IMR-90 (cell line): ENCODE data around the gene IL16. TPM values are rescaled to one million over a fixed set of nuclear protein-coding genes. Genes with fewer than 3 reads are reported as not detected.
A peak's percentile ranks its signal among the peaks of the same experiment; 100 is the strongest.

Experiments
- ATAC-seq: fragments of 200-7000 bp; cut with Tn5 transposase; 2 replicates; pipeline ENCODE4 v1.9.1; 2020; ENCODE audit warnings: low read depth, mild to moderate bottlenecking, moderate library complexity
- BruUV-seq: library from RNA; stranded (reverse); fragments of 400-500 nt; replicated peaks from 2 replicates; lab custom pipeline; 2021; lab: Mats Ljungman, UMichigan
- CTCF ChIA-PET: fragments of 300-600 bp; formaldehyde crosslinking; extraction: SDS; loops from one replicate; lab custom pipeline; 2021; ENCODE audit warnings: antibody characterized with exemption; lab: Yijun Ruan, JAX
- POLR2A ChIA-PET: fragments of 300-600 bp; sonication (Branson Sonifier 250); formaldehyde crosslinking; loops from one replicate; lab custom pipeline; 2022; ENCODE audit warnings: antibody characterized with exemption; ENCODE audit not compliant: unreplicated experiment; lab: Charles Lee
- DNase-seq: peaks from one replicate; pipeline ENCODE4 v3.0.0; 2013
- H2AFZ ChIP-seq: replicated peaks from 2 replicates; pipeline ENCODE3; 2013; ENCODE audit warnings: low read length, mild to moderate bottlenecking; ENCODE audit not compliant: poor library complexity
- H2AK5ac ChIP-seq: 2 replicates; pipeline ENCODE4 v1.6.1; 2013; ENCODE audit warnings: low read depth, low read length, inconsistent platforms
- H2AK9ac ChIP-seq: replicated peaks from 2 replicates; pipeline ENCODE3; 2013; ENCODE audit warnings: mild to moderate bottlenecking, low read depth, low read length, moderate library complexity; ENCODE audit not compliant: poor library complexity
- H2BK120ac ChIP-seq: 2 replicates; pipeline ENCODE4 v1.6.1; 2013; ENCODE audit warnings: low read depth, low read length, inconsistent platforms
- H2BK15ac ChIP-seq: 3 replicates; pipeline ENCODE4 v1.6.1; 2013; ENCODE audit warnings: low read depth, low read length, inconsistent platforms
- H2BK20ac ChIP-seq: 2 replicates; pipeline ENCODE4 v1.6.1; 2013; ENCODE audit warnings: low read depth, mild to moderate bottlenecking, inconsistent platforms, low read length, moderate library complexity
- H2BK5ac ChIP-seq: 2 replicates; pipeline ENCODE4 v1.6.1; 2013; ENCODE audit warnings: mild to moderate bottlenecking, low read depth, low read length, inconsistent platforms; ENCODE audit not compliant: poor library complexity, severe bottlenecking
- H3K14ac ChIP-seq: replicated peaks from 2 replicates; pipeline ENCODE4 v1.6.1; 2013; ENCODE audit warnings: low read depth, low read length, inconsistent platforms
- H3K18ac ChIP-seq: 2 replicates; pipeline ENCODE4 v1.6.1; 2013; ENCODE audit warnings: low read depth, low read length, control low read depth
- H3K23ac ChIP-seq: 2 replicates; pipeline ENCODE4 v1.6.1; 2013; ENCODE audit warnings: low read depth, low read length, inconsistent platforms
- H3K27ac ChIP-seq: 2 replicates; pipeline ENCODE4 v1.5.1; 2013; ENCODE audit warnings: mild to moderate bottlenecking, control low read depth, low read length; ENCODE audit not compliant: insufficient read depth
- H3K27me3 ChIP-seq: 2 replicates; pipeline ENCODE4 v1.6.1; 2013; ENCODE audit warnings: low read length; ENCODE audit not compliant: control insufficient read depth, insufficient read depth
- H3K36me3 ChIP-seq: 2 replicates; pipeline ENCODE4 v1.6.1; 2013; ENCODE audit warnings: low read length, mixed read lengths; ENCODE audit not compliant: control insufficient read depth, insufficient read depth
- H3K4ac ChIP-seq: 2 replicates; pipeline ENCODE4 v1.6.1; 2013; ENCODE audit warnings: low read depth, low read length, inconsistent platforms
- H3K4me1 ChIP-seq: 2 replicates; pipeline ENCODE4 v1.6.1; 2013; ENCODE audit warnings: low read length, mixed read lengths; ENCODE audit not compliant: control insufficient read depth, insufficient read depth
- H3K4me2 ChIP-seq: 2 replicates; pipeline ENCODE4 v1.6.1; 2013; ENCODE audit warnings: low read depth, mild to moderate bottlenecking, control low read depth, low read length, moderate library complexity
- H3K4me3 ChIP-seq: 2 replicates; pipeline ENCODE4 v1.5.1; 2013; ENCODE audit warnings: low read depth, mild to moderate bottlenecking, control low read depth, low read length, moderate library complexity; ENCODE audit not compliant: insufficient read depth
- H3K56ac ChIP-seq: 2 replicates; pipeline ENCODE4 v1.6.1; 2013; ENCODE audit warnings: low read length, inconsistent platforms; ENCODE audit not compliant: insufficient read depth; ENCODE audit errors: extremely low read depth
- H3K79me1 ChIP-seq, 2 experiments: 2 replicates each; pipeline ENCODE4 v1.6.1; 2013; ENCODE audit warnings: low read length in 2 of 2, inconsistent platforms in 1 of 2, low read depth in 1 of 2
- H3K9ac ChIP-seq: 2 replicates; pipeline ENCODE4 v1.6.1; 2013; ENCODE audit warnings: low read depth, low read length, control low read depth
- H3K9me1 ChIP-seq: 2 replicates; pipeline ENCODE4 v1.6.1; 2013; ENCODE audit warnings: low read length, inconsistent platforms; ENCODE audit not compliant: insufficient read depth
- H3K9me3 ChIP-seq: 2 replicates; pipeline ENCODE4 v1.6.1; 2013; ENCODE audit warnings: low read length; ENCODE audit not compliant: control insufficient read depth, insufficient read depth
- H4K20me1 ChIP-seq: 2 replicates; pipeline ENCODE4 v1.6.1; 2013; ENCODE audit warnings: low read length, inconsistent platforms; ENCODE audit not compliant: insufficient read depth
- H4K5ac ChIP-seq: 2 replicates; pipeline ENCODE4 v1.6.1; 2013; ENCODE audit warnings: mild to moderate bottlenecking, low read depth, low read length, control low read depth
- H4K8ac ChIP-seq, 2 experiments: 2 replicates each; pipeline ENCODE4 v1.6.1; 2013; ENCODE audit warnings: low read depth in 2 of 2, low read length in 2 of 2, control low read depth in 1 of 2, inconsistent platforms in 1 of 2
- H4K91ac ChIP-seq: 2 replicates; pipeline ENCODE4 v1.6.1; 2013; ENCODE audit warnings: low read depth, low read length, inconsistent platforms; ENCODE audit not compliant: insufficient read depth
- BHLHE40 ChIP-seq: fragments of 150-350 bp; IDR thresholded peaks from 2 replicates; pipeline ENCODE4 v1.6.1; 2016; ENCODE audit warnings: mild to moderate bottlenecking, low read depth, low read length
- CHD1 ChIP-seq: IDR thresholded peaks from 2 replicates; pipeline ENCODE4 v1.6.1; 2012; ENCODE audit warnings: low read depth, low read length, improper control_type of control experiment
- FOS ChIP-seq: fragments of 150-350 bp; IDR thresholded peaks from 2 replicates; pipeline ENCODE4 v1.6.1; 2016; ENCODE audit warnings: low read depth, low read length
- MAZ ChIP-seq: IDR thresholded peaks from 2 replicates; pipeline ENCODE4 v1.6.1; 2012; ENCODE audit warnings: low read depth, mild to moderate bottlenecking, low read length, improper control_type of control experiment, moderate library complexity, borderline replicate concordance
- RFX5 ChIP-seq: IDR thresholded peaks from 2 replicates; pipeline ENCODE4 v1.8.0; 2012; ENCODE audit warnings: low read depth, mild to moderate bottlenecking, low read length, moderate library complexity
- SMC3 ChIP-seq: fragments of 150-350 bp; IDR thresholded peaks from 2 replicates; pipeline ENCODE4 v1.6.1; 2016; ENCODE audit warnings: low read depth, mild to moderate bottlenecking, antibody characterized with exemption, low read length, moderate library complexity
- WGBS, 2 experiments: methylation state at CpG; one replicate each; pipeline versions ENCODE4 v1.1.5 to v1.1.7; 2013; ENCODE audit warnings: missing lambda C conversion rate in 2 of 2; ENCODE audit not compliant: insufficient read length in 1 of 2; ENCODE audit errors: extremely low coverage in 2 of 2; 5-methylcytosine and 5-hydroxymethylcytosine counted together
- dilution Hi-C: fragments of 300-500 bp; cut with HindIII; formaldehyde crosslinking; loops from one replicate; pipeline ENCODE4 v1.14.3; 2018; ENCODE audit warnings: low sequenced_read_pairs; ENCODE audit not compliant: unreplicated experiment
- in situ Hi-C: fragments of 300-500 bp; cut with MboI; formaldehyde crosslinking; loops from 3 replicates; pipeline ENCODE4 v1.14.3; 2019; ENCODE audit warnings: low sequenced_read_pairs, inconsistent platforms, mixed read lengths
- intact Hi-C: fragments of 100-400 bp; cut with micrococcal nuclease; formaldehyde crosslinking; loops from 2 replicates; pipeline ENCODE4 v1.10.0; 2022
- polyA plus RNA-seq, 3 experiments: library from polyadenylated mRNA; depleted of rRNA; stranded (reverse); fragments of >200 nt; gene quantifications; 2 replicates each; pipeline ENCODE4 v1.2.3, GENCODE V29; 2012; ENCODE audit warnings: low replicate concordance in 1 of 3
- total RNA-seq: library from RNA; depleted of rRNA; stranded (reverse); fragments of >200 nt; gene quantifications from 2 replicates; pipeline ENCODE4 v1.2.3, GENCODE V29; 2012
- TF ChIP-seq, protein P1 (sequence below): fragments of 150-350 bp; IDR thresholded peaks from 2 replicates; pipeline ENCODE4 v1.6.1; 2017; ENCODE audit warnings: mild to moderate bottlenecking, antibody characterized with exemption, low read length, low read depth
- TF ChIP-seq, protein P2 (sequence below): fragments of 150-350 bp; IDR thresholded peaks from 2 replicates; pipeline ENCODE4 v1.6.1; 2016; ENCODE audit warnings: low read depth, mild to moderate bottlenecking, low read length, moderate library complexity, borderline replicate concordance

The IL16 gene
- total and polyA plus RNA-seq, 2 of the 4 experiments (the other 2 are of a cell fraction) = 0.18 to 0.27 TPM

GRCh38 chr15:81253846-81254245 lies 57.2 kb downstream of the IL16 start:
- peak overlapping the region; percentile 40 for H2AFZ ChIP-seq
- H3K27ac ChIP-seq = no peak overlapping the region; the same call in 1 of the 2 replicates
- H3K4ac ChIP-seq = peak overlapping the region; percentile 91
- no peak for DNase-seq
- peak overlapping the region; percentile 78; the same call in 2 of the 3 replicates for H2BK15ac ChIP-seq
- no peak overlapping the region for H3K4me3 ChIP-seq
- no peak overlapping the region for H4K91ac ChIP-seq
- TF ChIP-seq RFX5 (no peak), MAZ (no peak), CHD1 (no peak), BHLHE40 (no peak), FOS (no peak), SMC3 (no peak)
- TF ChIP-seq, protein P1, sequence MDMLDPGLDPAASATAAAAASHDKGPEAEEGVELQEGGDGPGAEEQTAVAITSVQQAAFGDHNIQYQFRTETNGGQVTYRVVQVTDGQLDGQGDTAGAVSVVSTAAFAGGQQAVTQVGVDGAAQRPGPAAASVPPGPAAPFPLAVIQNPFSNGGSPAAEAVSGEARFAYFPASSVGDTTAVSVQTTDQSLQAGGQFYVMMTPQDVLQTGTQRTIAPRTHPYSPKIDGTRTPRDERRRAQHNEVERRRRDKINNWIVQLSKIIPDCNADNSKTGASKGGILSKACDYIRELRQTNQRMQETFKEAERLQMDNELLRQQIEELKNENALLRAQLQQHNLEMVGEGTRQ = no peak
- TF ChIP-seq, protein P2, sequence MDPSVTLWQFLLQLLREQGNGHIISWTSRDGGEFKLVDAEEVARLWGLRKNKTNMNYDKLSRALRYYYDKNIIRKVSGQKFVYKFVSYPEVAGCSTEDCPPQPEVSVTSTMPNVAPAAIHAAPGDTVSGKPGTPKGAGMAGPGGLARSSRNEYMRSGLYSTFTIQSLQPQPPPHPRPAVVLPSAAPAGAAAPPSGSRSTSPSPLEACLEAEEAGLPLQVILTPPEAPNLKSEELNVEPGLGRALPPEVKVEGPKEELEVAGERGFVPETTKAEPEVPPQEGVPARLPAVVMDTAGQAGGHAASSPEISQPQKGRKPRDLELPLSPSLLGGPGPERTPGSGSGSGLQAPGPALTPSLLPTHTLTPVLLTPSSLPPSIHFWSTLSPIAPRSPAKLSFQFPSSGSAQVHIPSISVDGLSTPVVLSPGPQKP = no peak
- intact Hi-C loops (loop anchor here (5.0 kb wide), 1 partner anchor 37 kb away; no protein-coding TSS in a partner anchor), dilution Hi-C loops (no loop called here), in situ Hi-C loops (no loop called here)
- 0 out of 4 replicates have a peak, but pooled peaks cover 0 to 3% of the 10 kb centered on the region in 2 experiments for H3K79me1 ChIP-seq
- H3K9me3 ChIP-seq = peaks cover 5% of the 10 kb centered on the region
- peak overlapping the region; percentile 27 for H3K18ac ChIP-seq
- H4K5ac ChIP-seq = peak overlapping the region; percentile 57; the same call in 1 of the 2 replicates
- H3K14ac ChIP-seq = peak overlapping the region; percentile 68
- ChIA-PET POLR2A (no interaction called here), CTCF (interaction anchor here (1.3 to 3.6 kb wide), 2 partner anchors 12 to 147 kb away, joined by 3 to 16 read pairs; no protein-coding TSS in a partner anchor)
- no peak overlapping the region for H3K4me2 ChIP-seq
- no peaks in the 10 kb centered on the region for H4K20me1 ChIP-seq
- peak overlapping the region; percentile 95 for H2BK20ac ChIP-seq
- BruUV-seq = no TSS peak
- no peak overlapping the region for H2AK9ac ChIP-seq
- no CpG with 5 or more reads among the region's 2 CpGs for WGBS, 2 experiments
- no peaks in the 10 kb centered on the region for H3K36me3 ChIP-seq
- peak overlapping the region; percentile 75 for H2BK120ac ChIP-seq
- H3K9me1 ChIP-seq = peaks cover 8% of the 10 kb centered on the region
- no peak; the same call in 1 of the 2 replicates for ATAC-seq
- H3K23ac ChIP-seq = peak overlapping the region; percentile 23; the same call in 1 of the 2 replicates
- H3K4me1 ChIP-seq = peaks cover 13% of the 10 kb centered on the region
- peak overlapping the region; percentile 75 for H2AK5ac ChIP-seq
- H3K56ac ChIP-seq = no peak overlapping the region
- peak overlapping the region; percentile 10 to 54; a peak in 1 of 4 replicates for H4K8ac ChIP-seq
- no peaks in the 10 kb centered on the region for H3K27me3 ChIP-seq
- H3K9ac ChIP-seq = no peak overlapping the region
- H2BK5ac ChIP-seq = no peak overlapping the region
